ENCODE measurements around the gene MAPK7.

The MAPK7 gene

GRCh38 chr17:19381741-19382444 is 3.6 kb downstream of the MAPK7 start:
- no peak for DNase-seq

GRCh38 chr17:19382531-19383444 is 4.5 kb downstream of the MAPK7 start:
- DNase-seq, result no peak

- DNase-seq, result no peak
Observed at GRCh38 chr17:19383681-19384470, 5.6 kb downstream of the MAPK7 start.

GRCh38 chr17:19384723-19385391 is 6.6 kb downstream of the MAPK7 start:
- DNase-seq, result no peak

- no peak for DNase-seq
Observed at GRCh38 chr17:19385521-19385983, 7.3 kb downstream of the MAPK7 start.

- DNase-seq, result peak; percentile 47
Observed at GRCh38 chr17:19386051-19386929, 8.0 kb downstream of the MAPK7 start.

GRCh38 chr17:19386974-19387920 is 8.9 kb downstream of the MAPK7 start, which contains the start of gene MFAP4:
MFAP4 (minus strand) TSS chr17:19387190; CDS start chr17:19387155, 35 bp downstream.
- DNase-seq, result peak; percentile 65

- DNase-seq, result peak; percentile 25
Observed at GRCh38 chr17:19387921-19388521, 9.7 kb downstream of the MAPK7 start.

- DNase-seq, result no peak
Observed at GRCh38 chr17:19388791-19389785, 10.8 kb downstream of the MAPK7 start.

GRCh38 chr17:19390951-19391350 is 12.7 kb downstream of the MAPK7 start:
- no peak for DNase-seq

GRCh38 chr17:19391432-19391831 is 13.1 kb downstream of the MAPK7 start:
- DNase-seq, result no peak

- DNase-seq, result no peak
Observed at GRCh38 chr17:19392303-19392702, 14.0 kb downstream of the MAPK7 start.

- no peak for DNase-seq
Observed at GRCh38 chr17:19397556-19398041, 19.3 kb downstream of the MAPK7 start.

- DNase-seq, result no peak
Observed at GRCh38 chr17:19398301-19399181, 20.2 kb downstream of the MAPK7 start.

- no peak for DNase-seq
Observed at GRCh38 chr17:19399750-19400450, 21.6 kb downstream of the MAPK7 start.

- no peak for DNase-seq
Observed at GRCh38 chr17:19401321-19402010, 23.2 kb downstream of the MAPK7 start.

All from retina (tissue), 1 donor.